Measurements from ENCODE around the gene LACTB. TPM values are rescaled to one million over a fixed set of nuclear protein-coding genes. Genes with fewer than 3 reads are reported as not detected.
A peak's percentile ranks its signal among the peaks of the same experiment; 100 is the strongest.
"Not testable (repeated sequence)": the region's sequence is repeated elsewhere in the genome, so short reads cannot be mapped to it uniquely, and the experiment has no call there.

Gene LACTB
- total and polyA plus RNA-seq, 11 donors, result 17.9 to 31.0 (median 22.7) TPM

GRCh38 chr15:63093486-63094205 lies 28.0 kb upstream of the LACTB start:
- no peaks in the 10 kb centered on the region for H3K9me3 ChIP-seq
- peak overlapping the region in 6 of 12 donors; percentile 41 to 67 (median 49) for H3K27ac ChIP-seq
- ATAC-seq, result peak; percentile 91 to 95 (median 92)
- H3K4me1 ChIP-seq, result peaks cover 0 to 28% (median 17%) of the 10 kb centered on the region in 12 donors
- 22 to 26% (median 24%) methylated on average over 6 of the region's 6 CpGs for WGBS, 4 donors
- H3K4me3 ChIP-seq, result no peak overlapping the region
- intact Hi-C loops (cut with DNase I), result loop anchor here (1.0 to 5.0 kb wide), 10 partner anchors 45 to 313 kb away; no protein-coding TSS in a partner anchor
- no peaks in the 10 kb centered on the region for H3K36me3 ChIP-seq
- DNase-seq, result peak; percentile 81 to 87 (median 83)
- TF ChIP-seq, protein P1, sequence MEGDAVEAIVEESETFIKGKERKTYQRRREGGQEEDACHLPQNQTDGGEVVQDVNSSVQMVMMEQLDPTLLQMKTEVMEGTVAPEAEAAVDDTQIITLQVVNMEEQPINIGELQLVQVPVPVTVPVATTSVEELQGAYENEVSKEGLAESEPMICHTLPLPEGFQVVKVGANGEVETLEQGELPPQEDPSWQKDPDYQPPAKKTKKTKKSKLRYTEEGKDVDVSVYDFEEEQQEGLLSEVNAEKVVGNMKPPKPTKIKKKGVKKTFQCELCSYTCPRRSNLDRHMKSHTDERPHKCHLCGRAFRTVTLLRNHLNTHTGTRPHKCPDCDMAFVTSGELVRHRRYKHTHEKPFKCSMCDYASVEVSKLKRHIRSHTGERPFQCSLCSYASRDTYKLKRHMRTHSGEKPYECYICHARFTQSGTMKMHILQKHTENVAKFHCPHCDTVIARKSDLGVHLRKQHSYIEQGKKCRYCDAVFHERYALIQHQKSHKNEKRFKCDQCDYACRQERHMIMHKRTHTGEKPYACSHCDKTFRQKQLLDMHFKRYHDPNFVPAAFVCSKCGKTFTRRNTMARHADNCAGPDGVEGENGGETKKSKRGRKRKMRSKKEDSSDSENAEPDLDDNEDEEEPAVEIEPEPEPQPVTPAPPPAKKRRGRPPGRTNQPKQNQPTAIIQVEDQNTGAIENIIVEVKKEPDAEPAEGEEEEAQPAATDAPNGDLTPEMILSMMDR (IDR thresholded peaks at IDR 0.05), result peak; percentile 75 to 96 (median 88)
- TF ChIP-seq POLR2A (IDR thresholded peaks at IDR 0.05), result no peak
- no peaks in the 10 kb centered on the region for H3K27me3 ChIP-seq

GRCh38 chr15:63094495-63094931 lies 27.1 kb upstream of the LACTB start:
- intact Hi-C loops (cut with DNase I), result loop anchor here in 7 of 10 donors (1.0 to 5.0 kb wide), 5 partner anchors 47 to 312 kb away; no protein-coding TSS in a partner anchor
- peak; percentile 33 to 65 (median 52) for ATAC-seq
- H3K4me1 ChIP-seq, result peaks cover 0 to 19% (median 8%) of the 10 kb centered on the region in 12 donors
- no peaks in the 10 kb centered on the region for H3K27me3 ChIP-seq
- DNase-seq, result no peak
- no peaks in the 10 kb centered on the region for H3K36me3 ChIP-seq
- TF ChIP-seq, protein P1 (IDR thresholded peaks at IDR 0.05), result no peak
- TF ChIP-seq POLR2A (IDR thresholded peaks at IDR 0.05), result no peak
- H3K9me3 ChIP-seq, result no peaks in the 10 kb centered on the region
- H3K27ac ChIP-seq, result peak overlapping the region in 9 of 12 donors; percentile 25 to 67 (median 42)
- 45 to 56% (median 51%) methylated on average over 2 of the region's 2 CpGs for WGBS, 4 donors
- no peak overlapping the region for H3K4me3 ChIP-seq

DNA sequence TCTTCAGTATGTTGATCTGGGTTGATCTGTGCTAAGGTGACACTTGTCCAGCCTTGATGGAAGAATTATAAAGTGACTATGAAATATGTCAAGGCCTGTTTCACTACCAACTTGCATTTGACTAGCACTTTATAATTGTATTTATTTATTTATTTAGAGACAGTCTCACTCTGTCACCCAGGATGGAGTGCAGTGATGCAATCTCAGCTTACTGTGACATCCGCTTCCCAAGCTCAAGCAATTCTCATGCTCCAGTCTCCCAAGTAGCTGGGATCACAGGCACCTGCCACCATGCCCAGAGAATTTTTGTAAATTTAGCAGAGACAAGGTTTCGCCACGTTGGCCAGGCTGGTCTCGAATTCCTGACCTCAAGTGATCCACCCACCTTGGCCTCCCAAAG lies 25.5 kb upstream of the LACTB start:
- Histone ChIP-seq H3K4me3 (no peak overlapping the region), H3K27me3 (no peaks in the 10 kb centered on the region), H3K27ac (no peak overlapping the region), H3K4me1 (peaks cover 0 to 17% (median 6%) of the 10 kb centered on the region in 12 donors), H3K9me3 (no peaks in the 10 kb centered on the region), H3K36me3 (no peaks in the 10 kb centered on the region)
- intact Hi-C loops (cut with DNase I), result no loop called here
- no peak for ATAC-seq
- no peak for TF ChIP-seq POLR2A (IDR thresholded peaks at IDR 0.05)
- TF ChIP-seq, protein P1 (IDR thresholded peaks at IDR 0.05), result no peak
- DNase-seq, result no peak
- WGBS, 4 donors, result 89 to 98% (median 95%) methylated on average over 4 of the region's 4 CpGs

GRCh38 chr15:63098901-63099300 lies 22.8 kb upstream of the LACTB start:
- ATAC-seq; H3K9me3 ChIP-seq; H3K27me3 ChIP-seq; intact Hi-C loops (cut with DNase I); H3K27ac ChIP-seq; H3K36me3 ChIP-seq; H3K4me3 ChIP-seq; DNase-seq: not testable (repeated sequence)
- WGBS, 4 donors, result 90 to 100% (median 93%) methylated on average over 1 to 29 of the region's 33 CpGs
- peaks cover 0 to 11% (median 3%) of the 10 kb centered on the region in 12 donors for H3K4me1 ChIP-seq

DNA sequence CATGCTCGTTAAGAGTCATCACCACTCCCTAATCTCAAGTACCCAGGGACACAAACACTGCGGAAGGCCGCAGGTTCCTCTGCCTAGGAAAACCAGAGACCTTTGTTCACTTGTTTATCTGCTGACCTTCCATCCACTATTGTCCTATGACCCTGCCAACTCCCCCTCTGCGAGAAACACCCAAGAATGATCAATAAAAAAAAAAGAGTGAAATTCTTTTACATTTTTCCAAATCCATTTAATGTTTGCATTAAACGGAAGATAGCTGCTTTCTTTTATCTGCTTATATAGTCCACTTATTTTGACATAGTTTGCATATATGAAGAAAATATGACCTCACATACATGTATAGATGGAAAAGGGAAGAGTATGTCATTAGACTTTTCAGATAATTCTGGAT lies 22.1 kb upstream of the LACTB start:
- H3K27ac ChIP-seq; H3K9me3 ChIP-seq; intact Hi-C loops (cut with DNase I); ATAC-seq; H3K27me3 ChIP-seq; H3K4me1 ChIP-seq; H3K4me3 ChIP-seq; H3K36me3 ChIP-seq; DNase-seq: not testable (repeated sequence)
- WGBS, 4 donors, result 71 to 76% (median 73%) methylated on average over 5 of the region's 5 CpGs

Data from heart left ventricle (tissue), 16 donors.